CD4-positive, alpha-beta T cell (primary cell): ENCODE data around the gene CNRIP1. TPM values are rescaled to one million over a fixed set of nuclear protein-coding genes. Genes with fewer than 3 reads are reported as not detected.

Experiments
- ATAC-seq: fragments of 200-7000 bp; cut with Tn5 transposase; one replicate; pipeline ENCODE4 v1.10.0; 2022; ENCODE audit warnings: mild to moderate bottlenecking; ENCODE audit not compliant: poor library complexity
- CTCF ChIA-PET: fragments of 350-600 bp; sonication (Branson Sonifier 250); formaldehyde crosslinking; loops from one replicate; lab custom pipeline; 2021; ENCODE audit warnings: antibody characterized with exemption, inconsistent platforms; lab: Charles Lee
- POLR2A ChIA-PET: fragments of 350-600 bp; sonication (Branson Sonifier 250); formaldehyde crosslinking; loops from one replicate; lab custom pipeline; 2021; ENCODE audit warnings: antibody characterized with exemption, inconsistent platforms; lab: Charles Lee
- DNase-seq, 14 experiments: peaks; one replicate each; pipeline ENCODE4 v3.0.0-alpha.2; 2013 to 2020; ENCODE audit warnings: mixed read lengths in 2 of 14
- H3K27ac ChIP-seq, 2 donors: one replicate each; pipeline versions ENCODE4 v1.5.1 to v1.7.0; 2013; ENCODE audit warnings: low read length in 2 of 2, low read depth in 1 of 2, mild to moderate bottlenecking in 1 of 2
- H3K27me3 ChIP-seq, 2 experiments: 1 replicate in 1 of 2; 2 replicates in 1 of 2; pipeline versions ENCODE4 v1.6.1 to v1.7.0; 2013; ENCODE audit warnings: low read length in 2 of 2, control low read depth in 1 of 2, mild to moderate bottlenecking in 1 of 2, moderate library complexity in 1 of 2; ENCODE audit not compliant: insufficient read depth in 2 of 2, control insufficient read depth in 1 of 2
- H3K36me3 ChIP-seq: one replicate; pipeline ENCODE4 v1.6.1; 2013; ENCODE audit warnings: low read length, control low read depth; ENCODE audit not compliant: insufficient read depth
- H3K4me1 ChIP-seq: one replicate; pipeline ENCODE4 v1.6.1; 2013; ENCODE audit warnings: low read length, control low read depth; ENCODE audit not compliant: insufficient read depth
- H3K4me3 ChIP-seq: one replicate; pipeline ENCODE4 v1.5.1; 2013; ENCODE audit warnings: mild to moderate bottlenecking, low read length, moderate library complexity
- H3K9me3 ChIP-seq, 2 experiments: 1 replicate in 1 of 2; 2 replicates in 1 of 2; pipeline versions ENCODE4 v1.6.1 to v1.7.0; 2013; ENCODE audit warnings: low read length in 2 of 2, mild to moderate bottlenecking in 2 of 2, control low read depth in 1 of 2, moderate library complexity in 1 of 2; ENCODE audit not compliant: control insufficient read depth in 1 of 2, insufficient read depth in 1 of 2
- H3K27ac Mint-ChIP-seq: one replicate; pipeline ENCODE4 v1.8.0; 2020; ENCODE audit warnings: mixed read lengths
- H3K27me3 Mint-ChIP-seq: one replicate; pipeline ENCODE4 v1.8.0; 2021; ENCODE audit warnings: mixed read lengths
- H3K36me3 Mint-ChIP-seq: one replicate; pipeline ENCODE4 v1.8.0; 2021; ENCODE audit warnings: low read depth, mixed read lengths
- H3K4me1 Mint-ChIP-seq: one replicate; pipeline ENCODE4 v1.8.0; 2021; ENCODE audit warnings: low read depth, mixed read lengths
- H3K4me3 Mint-ChIP-seq: one replicate; pipeline ENCODE4 v1.8.0; 2020; ENCODE audit warnings: mild to moderate bottlenecking, mixed read lengths
- H3K9me3 Mint-ChIP-seq: one replicate; pipeline ENCODE4 v1.8.0; 2020; ENCODE audit warnings: mixed read lengths
- CTCF ChIP-seq: fragments of 200-600 bp; IDR thresholded peaks from one replicate; pipeline ENCODE4 v1.8.0; 2022; ENCODE audit warnings: antibody characterized with exemption, mild to moderate bottlenecking
- intact Hi-C, 2 experiments: fragments of 100-400 bp; cut with DNase I in 1 of 2; cut with micrococcal nuclease in 1 of 2; formaldehyde crosslinking; loops; one replicate each; pipeline versions ENCODE4 v1.15.1 to v1.9.0; 2023 to 2025; cut with DNase I, micrococcal nuclease
- total RNA-seq, 174 experiments: library from RNA in 2 of 174; stranded (reverse) in 2 of 174; gene quantifications; one replicate each; pipeline ENCODE4 v1.2.3 and lab custom pipeline; 2021 to 2026

Gene CNRIP1
- total RNA-seq, 2 experiments from 2014 or later, result not detected

GRCh38 chr2:68246396-68246795 lies 73.4 kb downstream of the CNRIP1 start:
- DNase-seq (no peak), ATAC-seq (no peak)
- Histone ChIP-seq H3K27me3 (no peaks in the 10 kb centered on the region), H3K27ac (peak overlapping the region in 1 of 2 donors; percentile 5), H3K9me3 (no peaks in the 10 kb centered on the region), H3K4me3 (no peak overlapping the region), H3K36me3 (peaks cover 5% of the 10 kb centered on the region), H3K4me1 (peaks cover 57% of the 10 kb centered on the region)
- Mint-ChIP-seq H3K27me3 (peaks cover 3% of the 10 kb centered on the region), H3K9me3 (no peaks in the 10 kb centered on the region), H3K4me1 (peaks cover 31% of the 10 kb centered on the region), H3K4me3 (no peak overlapping the region), H3K36me3 (peaks cover 12% of the 10 kb centered on the region), H3K27ac (no peak overlapping the region)
- POLR2A ChIA-PET, result no interaction called here
- no peak for TF ChIP-seq CTCF
- CTCF ChIA-PET, result interaction anchor here (1.1 to 1.7 kb wide), 2 partner anchors 10 to 50 kb away, joined by 4 to 5 read pairs; no protein-coding TSS in a partner anchor
- intact Hi-C loops, result no loop called here

GRCh38 chr2:68245672-68246071 lies 74.1 kb downstream of the CNRIP1 start:
- intact Hi-C loops, result loop anchor here (2.0 kb wide), 2 partner anchors 15 to 21 kb away; no protein-coding TSS in a partner anchor
- no peaks in the 10 kb centered on the region for H3K9me3 ChIP-seq
- no peaks in the 10 kb centered on the region for H3K9me3 Mint-ChIP-seq
- H3K4me3 Mint-ChIP-seq, result no peak overlapping the region
- H3K27me3 ChIP-seq, result no peaks in the 10 kb centered on the region
- TF ChIP-seq CTCF, result no peak
- H3K36me3 Mint-ChIP-seq, result peaks cover 8% of the 10 kb centered on the region
- H3K4me3 ChIP-seq, result no peak overlapping the region
- DNase-seq (no peak), ATAC-seq (no peak)
- peaks cover 62% of the 10 kb centered on the region for H3K4me1 ChIP-seq
- H3K27ac Mint-ChIP-seq, result no peak overlapping the region
- ChIA-PET POLR2A (interaction anchor here (1.2 kb wide), 1 partner anchor 49 kb away, joined by 3 read pairs; no protein-coding TSS in a partner anchor), CTCF (interaction anchor here (1.1 to 1.7 kb wide), 2 partner anchors 9 to 50 kb away, joined by 4 to 5 read pairs; no protein-coding TSS in a partner anchor)
- H3K27me3 Mint-ChIP-seq, result no peaks in the 10 kb centered on the region
- peaks cover 31% of the 10 kb centered on the region for H3K4me1 Mint-ChIP-seq
- H3K27ac ChIP-seq, result no peak overlapping the region
- peaks cover 5% of the 10 kb centered on the region for H3K36me3 ChIP-seq

GRCh38 chr2:68245066-68245465 lies 74.7 kb downstream of the CNRIP1 start:
- no peak for ATAC-seq
- Histone ChIP-seq H3K4me3 (no peak overlapping the region), H3K4me1 (peaks cover 61% of the 10 kb centered on the region), H3K27me3 (no peaks in the 10 kb centered on the region), H3K9me3 (no peaks in the 10 kb centered on the region), H3K27ac (no peak overlapping the region), H3K36me3 (peaks cover 7% of the 10 kb centered on the region)
- H3K36me3 Mint-ChIP-seq, result peaks cover 9% of the 10 kb centered on the region
- DNase-seq, result no peak
- no peaks in the 10 kb centered on the region for H3K27me3 Mint-ChIP-seq
- H3K4me1 Mint-ChIP-seq, result peaks cover 31% of the 10 kb centered on the region
- ChIA-PET CTCF (interaction anchor here (1.1 to 1.9 kb wide), 2 partner anchors 20 to 49 kb away, joined by 5 to 6 read pairs; no protein-coding TSS in a partner anchor), POLR2A (interaction anchor here (0.6 to 1.3 kb wide), 3 partner anchors 20 to 91 kb away, joined by 3 read pairs; no protein-coding TSS in a partner anchor)
- intact Hi-C loops, result loop anchor here (2.0 kb wide), 2 partner anchors 14 to 20 kb away; no protein-coding TSS in a partner anchor
- H3K27ac Mint-ChIP-seq, result no peak overlapping the region
- H3K4me3 Mint-ChIP-seq, result no peak overlapping the region
- no peak for TF ChIP-seq CTCF
- H3K9me3 Mint-ChIP-seq, result no peaks in the 10 kb centered on the region
